Upper lobe of right lung (tissue), 1 donor: ENCODE data around the gene IER3. TPM values are rescaled to one million over a fixed set of nuclear protein-coding genes. Genes with fewer than 3 reads are reported as not detected.

ENCODE experiments used
- ATAC-seq: fragments of 200-7000 bp; cut with Tn5 transposase; one replicate; pipeline ENCODE4 v1.9.1; 2020; ENCODE audit warnings: mild to moderate bottlenecking, moderate library complexity
- DNase-seq: peaks from one replicate; pipeline ENCODE4 v3.0.0-alpha.2; 2020
- H3K27ac ChIP-seq: fragments of 200-600 bp; one replicate; pipeline ENCODE4 v1.8.0; 2022
- H3K27me3 ChIP-seq: fragments of 200-600 bp; one replicate; pipeline ENCODE4 v1.8.0; 2022; ENCODE audit warnings: mild to moderate bottlenecking
- H3K36me3 ChIP-seq: fragments of 200-600 bp; one replicate; pipeline ENCODE4 v1.8.0; 2022
- H3K4me1 ChIP-seq: fragments of 200-600 bp; one replicate; pipeline ENCODE4 v1.8.0; 2022
- H3K4me3 ChIP-seq: fragments of 200-600 bp; one replicate; pipeline ENCODE4 v1.8.0; 2022; ENCODE audit warnings: mild to moderate bottlenecking
- H3K9me3 ChIP-seq: fragments of 200-600 bp; one replicate; pipeline ENCODE4 v1.8.0; 2022
- intact Hi-C: fragments of 100-400 bp; cut with DNase I; formaldehyde crosslinking; loops from one replicate; pipeline ENCODE4 v1.11.0; 2022
- total RNA-seq: library from RNA; stranded (reverse); fragmentation: NEBNext Ultra II Directional; extraction: Animal tissue kit (Norgen Biotek cat#: 25700); gene quantifications from one replicate; pipeline ENCODE4 v1.2.1, GENCODE V29; 2021
- TF ChIP-seq, protein P1 (sequence below): fragments of 200-600 bp; IDR thresholded peaks from one replicate; pipeline ENCODE4 v1.8.0; 2022; ENCODE audit warnings: antibody characterized with exemption
- donor health status: DM: no; HTN: yes; CAD: no; lungs with severe emphysema.

IER3 gene
- total RNA-seq, 1 donor from 2014 or later = 35.4 TPM

GRCh38 chr6:30741789-30742315 lies 2.5 kb downstream of the IER3 start:
- H3K9me3 ChIP-seq = no peaks in the 10 kb centered on the region
- ATAC-seq (peak; percentile 18), DNase-seq (no peak)
- H3K36me3 ChIP-seq = peaks cover 40% of the 10 kb centered on the region
- peak overlapping the region; percentile 96 for H3K27ac ChIP-seq
- peak overlapping the region; percentile 97 for H3K4me3 ChIP-seq
- H3K27me3 ChIP-seq = no peaks in the 10 kb centered on the region
- TF ChIP-seq, protein P1, sequence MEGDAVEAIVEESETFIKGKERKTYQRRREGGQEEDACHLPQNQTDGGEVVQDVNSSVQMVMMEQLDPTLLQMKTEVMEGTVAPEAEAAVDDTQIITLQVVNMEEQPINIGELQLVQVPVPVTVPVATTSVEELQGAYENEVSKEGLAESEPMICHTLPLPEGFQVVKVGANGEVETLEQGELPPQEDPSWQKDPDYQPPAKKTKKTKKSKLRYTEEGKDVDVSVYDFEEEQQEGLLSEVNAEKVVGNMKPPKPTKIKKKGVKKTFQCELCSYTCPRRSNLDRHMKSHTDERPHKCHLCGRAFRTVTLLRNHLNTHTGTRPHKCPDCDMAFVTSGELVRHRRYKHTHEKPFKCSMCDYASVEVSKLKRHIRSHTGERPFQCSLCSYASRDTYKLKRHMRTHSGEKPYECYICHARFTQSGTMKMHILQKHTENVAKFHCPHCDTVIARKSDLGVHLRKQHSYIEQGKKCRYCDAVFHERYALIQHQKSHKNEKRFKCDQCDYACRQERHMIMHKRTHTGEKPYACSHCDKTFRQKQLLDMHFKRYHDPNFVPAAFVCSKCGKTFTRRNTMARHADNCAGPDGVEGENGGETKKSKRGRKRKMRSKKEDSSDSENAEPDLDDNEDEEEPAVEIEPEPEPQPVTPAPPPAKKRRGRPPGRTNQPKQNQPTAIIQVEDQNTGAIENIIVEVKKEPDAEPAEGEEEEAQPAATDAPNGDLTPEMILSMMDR = no peak
- intact Hi-C loops = no loop called here
- peaks cover 40% of the 10 kb centered on the region for H3K4me1 ChIP-seq

DNA sequence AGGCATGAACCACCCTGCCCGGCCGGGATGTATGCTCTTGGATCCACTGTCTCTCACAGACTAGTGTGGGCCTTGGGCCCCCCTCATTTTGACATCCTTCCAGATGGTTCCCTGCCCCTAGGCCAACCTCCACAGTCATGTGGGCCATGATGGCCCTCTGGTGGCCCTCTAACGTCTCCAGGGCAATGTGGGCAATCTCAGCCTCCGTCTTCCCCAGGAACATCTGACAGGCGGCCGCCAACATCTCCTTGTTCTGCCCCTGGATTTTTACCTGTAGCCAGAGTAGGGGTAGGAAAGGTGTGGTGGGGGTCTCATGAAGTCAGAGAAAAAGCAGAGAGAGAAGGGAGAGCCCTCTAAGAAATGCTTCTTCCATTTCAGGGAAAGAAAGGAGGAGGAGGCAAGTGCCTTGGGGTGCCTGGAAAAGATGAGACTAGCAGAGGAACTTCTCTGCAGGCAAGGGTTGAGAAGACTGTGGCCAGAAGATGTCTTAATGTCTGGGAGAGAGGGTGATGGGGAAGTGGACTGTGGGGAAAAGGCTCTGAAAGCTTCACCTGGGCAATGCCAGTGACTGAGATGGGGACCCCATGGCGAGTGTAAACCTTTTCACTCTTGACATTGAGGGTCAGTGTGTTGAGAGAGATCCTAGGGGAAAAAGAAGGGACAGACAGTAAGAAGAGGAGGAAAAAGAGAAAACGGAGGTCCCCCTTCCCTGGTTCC lies 3.1 kb downstream of the IER3 start:
- TF ChIP-seq, protein P1 = no peak
- H3K4me3 ChIP-seq = peak overlapping the region; percentile 97
- no peak for ATAC-seq
- H3K27ac ChIP-seq = peak overlapping the region; percentile 96
- intact Hi-C loops = no loop called here
- peaks cover 44% of the 10 kb centered on the region for H3K4me1 ChIP-seq
- H3K9me3 ChIP-seq = no peaks in the 10 kb centered on the region
- peaks cover 46% of the 10 kb centered on the region for H3K36me3 ChIP-seq
- DNase-seq = no peak
- H3K27me3 ChIP-seq = no peaks in the 10 kb centered on the region

DNA sequence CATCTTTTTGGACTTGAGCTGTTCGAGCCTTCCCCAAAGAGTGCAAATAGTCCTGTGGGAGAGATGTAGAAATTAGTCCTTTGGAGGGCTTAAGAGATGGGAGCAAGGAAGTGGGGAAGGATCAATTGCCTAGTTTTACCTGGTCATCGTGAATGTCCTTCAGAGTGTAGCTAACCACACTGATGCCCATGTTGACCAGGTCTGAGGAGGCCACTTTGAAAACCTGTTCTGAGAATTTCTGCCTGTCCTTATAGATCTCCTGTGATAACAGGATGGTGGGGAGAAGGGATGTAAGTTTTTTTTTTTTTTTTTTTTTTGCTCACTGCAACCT lies 3.8 kb downstream of the IER3 start:
- peaks cover 48% of the 10 kb centered on the region for H3K4me1 ChIP-seq
- ATAC-seq (no peak), DNase-seq (no peak)
- H3K4me3 ChIP-seq = no peak overlapping the region
- TF ChIP-seq, protein P1 = no peak
- no peaks in the 10 kb centered on the region for H3K27me3 ChIP-seq
- intact Hi-C loops = no loop called here
- no peak overlapping the region for H3K27ac ChIP-seq
- H3K36me3 ChIP-seq = peaks cover 53% of the 10 kb centered on the region
- no peaks in the 10 kb centered on the region for H3K9me3 ChIP-seq

DNA sequence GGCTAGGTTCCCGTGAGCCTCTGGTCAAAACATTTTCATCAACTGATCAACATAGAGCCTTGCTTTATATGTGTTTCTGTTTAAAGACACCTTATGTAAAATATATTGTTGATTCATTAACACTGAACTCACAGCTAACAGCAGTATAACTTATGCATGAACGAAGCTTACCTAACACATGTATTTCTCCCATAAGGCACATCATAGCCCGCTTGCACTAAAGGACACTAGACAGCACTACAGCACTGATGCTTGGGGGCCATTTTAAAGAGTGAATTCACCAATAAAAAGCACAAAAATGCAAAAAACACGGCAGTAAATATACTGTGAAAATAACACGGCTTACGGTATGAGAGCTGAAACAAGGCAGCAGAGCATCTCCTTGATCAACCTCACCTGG lies 5.8 kb downstream of the IER3 start:
- TF ChIP-seq, protein P1 = no peak
- Histone ChIP-seq H3K27me3 (no peaks in the 10 kb centered on the region), H3K9me3 (no peaks in the 10 kb centered on the region), H3K4me3 (no peak overlapping the region), H3K27ac (no peak overlapping the region), H3K36me3 (peaks cover 73% of the 10 kb centered on the region), H3K4me1 (peaks cover 42% of the 10 kb centered on the region)
- ATAC-seq (no peak), DNase-seq (no peak)
- intact Hi-C loops = no loop called here

- intact Hi-C loops = no loop called here
- peaks cover 36% of the 10 kb centered on the region for H3K4me1 ChIP-seq
- TF ChIP-seq, protein P1 = no peak
- ATAC-seq (no peak), DNase-seq (no peak)
- peaks cover 92% of the 10 kb centered on the region for H3K36me3 ChIP-seq
- H3K4me3 ChIP-seq = no peak overlapping the region
- H3K9me3 ChIP-seq = no peaks in the 10 kb centered on the region
- no peaks in the 10 kb centered on the region for H3K27me3 ChIP-seq
- no peak overlapping the region for H3K27ac ChIP-seq
These were observed 8.6 kb downstream of the IER3 start for GRCh38 chr6:30735668-30736314.
